HEK293 (cell line): ENCODE measurements around the gene AMD1.

Experiments
- BCL11B ChIP-seq: fragments of 450-650 bp; formaldehyde crosslinking; IDR thresholded peaks from 2 replicates; pipeline ENCODE4 v1.5.1; 2016; ENCODE audit warnings: low read depth, missing biosample characterization, missing genetic modification characterization
- SETDB1 ChIP-seq: IDR thresholded peaks from one replicate; pipeline ENCODE4 v1.6.1; 2017; ENCODE audit warnings: mild to moderate bottlenecking, low read length, moderate library complexity, mixed read lengths; ENCODE audit not compliant: insufficient read length
- WT1 ChIP-seq: fragments of 450-650 bp; formaldehyde crosslinking; IDR thresholded peaks from 2 replicates; pipeline ENCODE4 v1.5.1; 2016; ENCODE audit warnings: missing biosample characterization, missing genetic modification characterization
- ZNF133 ChIP-seq: fragments of 450-650 bp; formaldehyde crosslinking; IDR thresholded peaks from 2 replicates; pipeline ENCODE4 v1.5.1; 2016; ENCODE audit warnings: missing biosample characterization, missing genetic modification characterization
- ZNF311 ChIP-seq: fragments of 450-650 bp; formaldehyde crosslinking; IDR thresholded peaks from 2 replicates; pipeline ENCODE4 v1.5.1; 2017; ENCODE audit warnings: missing biosample characterization, missing genetic modification characterization, borderline replicate concordance
- ZNF585B ChIP-seq: fragments of 450-650 bp; formaldehyde crosslinking; IDR thresholded peaks from 2 replicates; pipeline ENCODE4 v1.5.1; 2016; ENCODE audit warnings: missing biosample characterization, missing genetic modification characterization
- ZNF791 ChIP-seq: fragments of 450-650 bp; formaldehyde crosslinking; IDR thresholded peaks from 2 replicates; pipeline ENCODE4 v1.5.1; 2016; ENCODE audit warnings: missing biosample characterization, missing genetic modification characterization
- TF ChIP-seq, protein P1 (sequence below): fragments of 450-650 bp; formaldehyde crosslinking; IDR thresholded peaks from 2 replicates; pipeline ENCODE4 v1.5.1; 2016; ENCODE audit warnings: missing biosample characterization, missing genetic modification characterization
- TF ChIP-seq, protein P2 (sequence below): fragments of 450-650 bp; formaldehyde crosslinking; IDR thresholded peaks from 2 replicates; pipeline ENCODE4 v1.5.1; 2016; ENCODE audit warnings: missing biosample characterization, missing genetic modification characterization
- TF ChIP-seq, protein P3 (sequence below): fragments of 450-650 bp; formaldehyde crosslinking; IDR thresholded peaks from 2 replicates; pipeline ENCODE4 v1.5.1; 2016; ENCODE audit warnings: missing biosample characterization, missing genetic modification characterization

- TF ChIP-seq, protein P1, sequence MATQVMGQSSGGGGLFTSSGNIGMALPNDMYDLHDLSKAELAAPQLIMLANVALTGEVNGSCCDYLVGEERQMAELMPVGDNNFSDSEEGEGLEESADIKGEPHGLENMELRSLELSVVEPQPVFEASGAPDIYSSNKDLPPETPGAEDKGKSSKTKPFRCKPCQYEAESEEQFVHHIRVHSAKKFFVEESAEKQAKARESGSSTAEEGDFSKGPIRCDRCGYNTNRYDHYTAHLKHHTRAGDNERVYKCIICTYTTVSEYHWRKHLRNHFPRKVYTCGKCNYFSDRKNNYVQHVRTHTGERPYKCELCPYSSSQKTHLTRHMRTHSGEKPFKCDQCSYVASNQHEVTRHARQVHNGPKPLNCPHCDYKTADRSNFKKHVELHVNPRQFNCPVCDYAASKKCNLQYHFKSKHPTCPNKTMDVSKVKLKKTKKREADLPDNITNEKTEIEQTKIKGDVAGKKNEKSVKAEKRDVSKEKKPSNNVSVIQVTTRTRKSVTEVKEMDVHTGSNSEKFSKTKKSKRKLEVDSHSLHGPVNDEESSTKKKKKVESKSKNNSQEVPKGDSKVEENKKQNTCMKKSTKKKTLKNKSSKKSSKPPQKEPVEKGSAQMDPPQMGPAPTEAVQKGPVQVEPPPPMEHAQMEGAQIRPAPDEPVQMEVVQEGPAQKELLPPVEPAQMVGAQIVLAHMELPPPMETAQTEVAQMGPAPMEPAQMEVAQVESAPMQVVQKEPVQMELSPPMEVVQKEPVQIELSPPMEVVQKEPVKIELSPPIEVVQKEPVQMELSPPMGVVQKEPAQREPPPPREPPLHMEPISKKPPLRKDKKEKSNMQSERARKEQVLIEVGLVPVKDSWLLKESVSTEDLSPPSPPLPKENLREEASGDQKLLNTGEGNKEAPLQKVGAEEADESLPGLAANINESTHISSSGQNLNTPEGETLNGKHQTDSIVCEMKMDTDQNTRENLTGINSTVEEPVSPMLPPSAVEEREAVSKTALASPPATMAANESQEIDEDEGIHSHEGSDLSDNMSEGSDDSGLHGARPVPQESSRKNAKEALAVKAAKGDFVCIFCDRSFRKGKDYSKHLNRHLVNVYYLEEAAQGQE (tag by site-specific recombination) = no peak
- TF ChIP-seq ZNF585B (no peak), BCL11B (tag by site-specific recombination) (no peak), ZNF133 (tag by site-specific recombination) (no peak), ZNF311 (tag by site-specific recombination) (no peak), SETDB1 (no peak), WT1 (tag by site-specific recombination) (no peak), ZNF791 (no peak)
- TF ChIP-seq, protein P2, sequence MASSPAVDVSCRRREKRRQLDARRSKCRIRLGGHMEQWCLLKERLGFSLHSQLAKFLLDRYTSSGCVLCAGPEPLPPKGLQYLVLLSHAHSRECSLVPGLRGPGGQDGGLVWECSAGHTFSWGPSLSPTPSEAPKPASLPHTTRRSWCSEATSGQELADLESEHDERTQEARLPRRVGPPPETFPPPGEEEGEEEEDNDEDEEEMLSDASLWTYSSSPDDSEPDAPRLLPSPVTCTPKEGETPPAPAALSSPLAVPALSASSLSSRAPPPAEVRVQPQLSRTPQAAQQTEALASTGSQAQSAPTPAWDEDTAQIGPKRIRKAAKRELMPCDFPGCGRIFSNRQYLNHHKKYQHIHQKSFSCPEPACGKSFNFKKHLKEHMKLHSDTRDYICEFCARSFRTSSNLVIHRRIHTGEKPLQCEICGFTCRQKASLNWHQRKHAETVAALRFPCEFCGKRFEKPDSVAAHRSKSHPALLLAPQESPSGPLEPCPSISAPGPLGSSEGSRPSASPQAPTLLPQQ = no peak
- TF ChIP-seq, protein P3, sequence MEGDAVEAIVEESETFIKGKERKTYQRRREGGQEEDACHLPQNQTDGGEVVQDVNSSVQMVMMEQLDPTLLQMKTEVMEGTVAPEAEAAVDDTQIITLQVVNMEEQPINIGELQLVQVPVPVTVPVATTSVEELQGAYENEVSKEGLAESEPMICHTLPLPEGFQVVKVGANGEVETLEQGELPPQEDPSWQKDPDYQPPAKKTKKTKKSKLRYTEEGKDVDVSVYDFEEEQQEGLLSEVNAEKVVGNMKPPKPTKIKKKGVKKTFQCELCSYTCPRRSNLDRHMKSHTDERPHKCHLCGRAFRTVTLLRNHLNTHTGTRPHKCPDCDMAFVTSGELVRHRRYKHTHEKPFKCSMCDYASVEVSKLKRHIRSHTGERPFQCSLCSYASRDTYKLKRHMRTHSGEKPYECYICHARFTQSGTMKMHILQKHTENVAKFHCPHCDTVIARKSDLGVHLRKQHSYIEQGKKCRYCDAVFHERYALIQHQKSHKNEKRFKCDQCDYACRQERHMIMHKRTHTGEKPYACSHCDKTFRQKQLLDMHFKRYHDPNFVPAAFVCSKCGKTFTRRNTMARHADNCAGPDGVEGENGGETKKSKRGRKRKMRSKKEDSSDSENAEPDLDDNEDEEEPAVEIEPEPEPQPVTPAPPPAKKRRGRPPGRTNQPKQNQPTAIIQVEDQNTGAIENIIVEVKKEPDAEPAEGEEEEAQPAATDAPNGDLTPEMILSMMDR (tag by site-specific recombination) = no peak
These were observed 63.6 kb downstream of the AMD1 start for GRCh38 chr6:110938171-110938570.
